Activated CD4-positive, alpha-beta T cell treated with anti-CD3 and anti-CD28 coated beads for 36 hours (primary cell): ENCODE results near the gene CLEC20A. TPM values are rescaled to one million over a fixed set of nuclear protein-coding genes. Genes with fewer than 3 reads are reported as not detected.
A peak's percentile ranks its signal among the peaks of the same experiment; 100 is the strongest.
"Not testable (repeated sequence)": the region's sequence is repeated elsewhere in the genome, so short reads cannot be mapped to it uniquely, and the experiment has no call there.

Source experiments
- ATAC-seq: fragments of 200-7000 bp; cut with Tn5 transposase; one replicate; pipeline ENCODE4 v1.10.0; 2021; ENCODE audit warnings: mild to moderate bottlenecking, moderate library complexity
- CTCF ChIA-PET: fragments of 350-600 bp; sonication (Branson Sonifier 250); formaldehyde crosslinking; loops from one replicate; lab custom pipeline; 2021; ENCODE audit warnings: antibody characterized with exemption; lab: Charles Lee
- POLR2A ChIA-PET: fragments of 350-600 bp; sonication (Branson Sonifier 250); formaldehyde crosslinking; loops from one replicate; lab custom pipeline; 2021; ENCODE audit warnings: antibody characterized with exemption, inconsistent platforms; lab: Charles Lee
- DNase-seq: peaks from one replicate; pipeline ENCODE4 v3.0.0-alpha.2; 2020
- H3K27ac Mint-ChIP-seq: one replicate; pipeline ENCODE4 v1.8.0; 2021; ENCODE audit warnings: mixed read lengths
- H3K27me3 Mint-ChIP-seq: one replicate; pipeline ENCODE4 v1.8.0; 2021; ENCODE audit warnings: mixed read lengths
- H3K36me3 Mint-ChIP-seq: one replicate; pipeline ENCODE4 v1.8.0; 2021; ENCODE audit warnings: low read depth, mixed read lengths
- H3K4me1 Mint-ChIP-seq: one replicate; pipeline ENCODE4 v1.8.0; 2021; ENCODE audit warnings: mixed read lengths
- H3K4me3 Mint-ChIP-seq: one replicate; pipeline ENCODE4 v1.8.0; 2021; ENCODE audit warnings: mild to moderate bottlenecking, moderate library complexity, mixed read lengths
- H3K9me3 Mint-ChIP-seq: one replicate; pipeline ENCODE4 v1.8.0; 2021; ENCODE audit warnings: low read depth, mixed read lengths
- intact Hi-C, 2 experiments: fragments of 100-400 bp; cut with DNase I in 1 of 2; cut with micrococcal nuclease in 1 of 2; formaldehyde crosslinking; loops; one replicate each; pipeline versions ENCODE4 v1.14.2 to v1.15.1; 2022 to 2024; cut with DNase I, micrococcal nuclease
- total RNA-seq, 2 experiments: library from RNA; stranded (reverse); gene quantifications; one replicate each; pipeline ENCODE4 v1.2.3, GENCODE V29; 2021

CLEC20A gene
- total RNA-seq, 2 experiments from 2014 or later: not detected

DNA sequence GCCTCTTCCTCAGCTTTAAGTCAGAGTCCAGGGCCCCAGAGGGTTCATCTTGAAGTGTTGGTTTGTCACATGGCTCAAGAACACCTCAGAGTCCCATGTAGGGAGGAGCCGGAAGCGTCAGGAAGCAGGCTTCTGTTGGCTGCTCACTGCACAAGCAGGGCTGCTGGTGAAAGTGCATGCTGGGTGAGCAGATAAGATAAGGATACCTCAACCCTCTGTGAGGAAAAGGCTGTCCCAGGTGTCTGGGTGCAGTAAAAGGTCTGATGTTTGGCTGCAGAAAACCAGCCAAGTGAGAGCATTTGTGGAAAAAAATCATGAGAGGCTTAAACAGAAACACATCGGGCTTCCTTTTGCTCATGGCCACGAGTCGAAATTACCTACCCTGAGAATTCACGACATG is 9.9 kb upstream of the CLEC20A start:
- ChIA-PET POLR2A (no interaction called here), CTCF (no interaction called here)
- ATAC-seq (no peak), DNase-seq (no peak)
- intact Hi-C loops: no loop called here
- no peaks in the 10 kb centered on the region for H3K9me3 Mint-ChIP-seq
- no peak overlapping the region for H3K4me3 Mint-ChIP-seq
- H3K36me3 Mint-ChIP-seq: no peaks in the 10 kb centered on the region
- H3K27ac Mint-ChIP-seq: no peak overlapping the region
- peaks cover 2% of the 10 kb centered on the region for H3K27me3 Mint-ChIP-seq
- H3K4me1 Mint-ChIP-seq: no peaks in the 10 kb centered on the region

DNA sequence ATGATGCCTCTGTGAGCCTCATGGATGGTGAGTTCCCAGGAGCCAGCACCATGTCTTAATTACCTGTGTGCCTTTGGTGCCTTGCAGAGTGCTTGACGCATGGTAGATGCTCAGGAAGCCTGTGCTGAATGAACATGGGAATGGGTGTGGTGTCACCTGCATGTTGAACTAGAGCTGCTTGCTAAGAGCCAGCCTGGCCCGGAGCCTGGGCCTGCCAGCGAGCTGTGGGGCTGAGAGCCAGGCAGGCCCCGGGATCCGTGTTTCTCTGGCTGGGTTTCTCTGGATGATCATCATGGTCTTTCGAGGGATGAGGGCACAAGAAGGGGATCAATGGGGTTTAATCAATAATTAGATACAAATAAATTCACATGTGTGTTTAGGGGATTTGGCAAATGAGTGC is 9.4 kb upstream of the CLEC20A start:
- H3K27me3 Mint-ChIP-seq: peaks cover 2% of the 10 kb centered on the region
- H3K9me3 Mint-ChIP-seq: no peaks in the 10 kb centered on the region
- intact Hi-C loops: no loop called here
- no peak overlapping the region for H3K27ac Mint-ChIP-seq
- ATAC-seq: no peak
- H3K4me3 Mint-ChIP-seq: no peak overlapping the region
- ChIA-PET POLR2A (no interaction called here), CTCF (interaction anchor here (0.6 to 0.9 kb wide), 2 partner anchors 22 to 79 kb away, joined by 3 read pairs; no protein-coding TSS in a partner anchor)
- H3K4me1 Mint-ChIP-seq: no peaks in the 10 kb centered on the region
- H3K36me3 Mint-ChIP-seq: no peaks in the 10 kb centered on the region
- no peak for DNase-seq

DNA sequence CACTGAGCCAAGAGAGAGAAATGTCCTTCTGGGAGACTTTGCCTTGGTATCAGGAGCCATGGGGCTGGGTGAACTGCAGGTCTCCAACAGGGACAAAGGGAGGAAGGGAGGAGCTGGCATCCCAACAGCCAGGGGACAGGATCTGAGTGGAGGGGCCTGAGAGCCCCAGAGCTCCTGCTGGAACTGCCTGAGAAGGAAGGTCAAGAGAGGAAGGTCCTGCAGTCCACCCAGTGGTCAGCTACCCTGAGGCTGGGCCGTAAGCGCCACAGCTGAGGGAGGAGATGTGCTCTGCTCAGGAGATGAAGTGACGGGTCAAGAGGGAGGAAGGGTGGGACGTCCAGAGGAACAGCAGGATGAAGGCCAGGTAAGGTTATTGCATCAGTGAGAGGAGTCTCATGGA is 7.5 kb upstream of the CLEC20A start:
- no peak overlapping the region for H3K27ac Mint-ChIP-seq
- intact Hi-C loops: loop anchor here in 1 of 2 experiments (5.0 kb wide), 1 partner anchor 137 kb away; no protein-coding TSS in a partner anchor
- ATAC-seq (no peak), DNase-seq (no peak)
- CTCF ChIA-PET: no interaction called here
- no peaks in the 10 kb centered on the region for H3K9me3 Mint-ChIP-seq
- H3K27me3 Mint-ChIP-seq: peaks cover 2% of the 10 kb centered on the region
- H3K4me3 Mint-ChIP-seq: no peak overlapping the region
- POLR2A ChIA-PET: no interaction called here
- no peaks in the 10 kb centered on the region for H3K4me1 Mint-ChIP-seq
- H3K36me3 Mint-ChIP-seq: no peaks in the 10 kb centered on the region

DNA sequence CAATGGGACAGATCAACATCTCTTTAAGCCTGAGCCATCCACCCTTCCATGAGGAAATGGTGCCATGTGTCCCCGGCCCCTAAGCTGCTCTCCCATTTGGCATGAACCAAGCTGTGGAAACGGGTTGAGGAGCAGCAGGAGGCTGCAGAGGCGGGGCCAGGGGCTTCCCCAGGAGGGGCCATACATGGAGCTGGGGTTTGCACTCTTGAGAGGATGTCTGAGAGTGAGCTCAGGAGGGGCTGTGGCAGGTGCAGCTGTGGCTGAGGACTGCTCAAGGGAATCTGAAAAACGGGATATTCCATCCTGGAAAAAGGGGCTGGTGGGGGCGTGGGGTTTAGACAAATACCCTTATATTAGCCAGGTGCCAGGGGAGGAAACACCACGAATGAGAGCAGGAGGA is 7.1 kb upstream of the CLEC20A start:
- no peaks in the 10 kb centered on the region for H3K9me3 Mint-ChIP-seq
- DNase-seq (no peak), ATAC-seq (no peak)
- peaks cover 2% of the 10 kb centered on the region for H3K27me3 Mint-ChIP-seq
- ChIA-PET CTCF (interaction anchor here (1.1 kb wide), 1 partner anchor 192 kb away, joined by 3 read pairs; no protein-coding TSS in a partner anchor), POLR2A (no interaction called here)
- H3K36me3 Mint-ChIP-seq: no peaks in the 10 kb centered on the region
- H3K4me1 Mint-ChIP-seq: no peaks in the 10 kb centered on the region
- H3K27ac Mint-ChIP-seq: no peak overlapping the region
- intact Hi-C loops: loop anchor here in 1 of 2 experiments (5.0 kb wide), 1 partner anchor 137 kb away; no protein-coding TSS in a partner anchor
- no peak overlapping the region for H3K4me3 Mint-ChIP-seq

DNA sequence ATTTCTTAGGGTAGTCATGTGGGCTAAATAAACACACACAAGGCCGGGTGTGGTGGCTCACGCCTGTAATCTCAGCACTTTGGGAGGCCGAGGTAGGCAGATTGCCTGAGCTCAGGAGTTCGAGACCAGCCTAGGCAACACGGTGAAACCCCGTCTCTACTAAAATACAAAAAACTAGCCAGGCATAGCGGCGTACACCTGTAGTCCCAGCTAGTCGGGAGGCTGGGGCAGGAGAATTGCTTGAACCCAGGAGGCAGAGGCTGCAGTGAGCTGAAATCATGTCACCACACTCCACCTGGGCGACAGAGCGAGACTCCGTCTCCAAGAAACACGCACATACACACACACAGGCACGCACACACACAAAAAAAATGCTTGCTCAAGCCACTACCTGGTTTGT is 6.6 kb upstream of the CLEC20A start:
- DNase-seq, H3K4me1 Mint-ChIP-seq, H3K9me3 Mint-ChIP-seq, ATAC-seq, H3K4me3 Mint-ChIP-seq, H3K36me3 Mint-ChIP-seq, H3K27ac Mint-ChIP-seq, H3K27me3 Mint-ChIP-seq, POLR2A ChIA-PET: not testable (repeated sequence)
- CTCF ChIA-PET: interaction anchor here (1.1 kb wide), 1 partner anchor 191 kb away, joined by 3 read pairs; no protein-coding TSS in a partner anchor
- intact Hi-C loops: loop anchor here in 1 of 2 experiments (5.0 kb wide), 1 partner anchor 136 kb away; no protein-coding TSS in a partner anchor

DNA sequence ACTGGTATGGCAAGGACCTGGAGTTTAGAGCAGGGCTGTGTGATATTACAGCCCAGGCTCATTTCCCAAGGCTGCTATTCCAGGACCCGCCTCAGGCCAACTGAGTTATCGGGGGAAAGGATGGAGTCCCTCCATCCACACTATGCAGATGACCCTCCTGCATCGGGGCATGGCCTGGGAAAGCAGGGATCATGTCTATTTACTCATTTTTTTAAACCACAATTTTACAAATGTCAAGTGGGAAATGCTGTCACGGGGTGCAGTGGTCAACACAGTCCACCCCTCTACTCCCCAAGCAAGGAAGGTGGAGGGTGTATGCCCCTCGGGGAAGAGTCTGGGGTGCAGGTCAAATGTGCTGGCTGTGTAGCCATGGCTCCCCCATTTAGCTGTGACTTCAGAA is 6.1 kb upstream of the CLEC20A start:
- Mint-ChIP-seq H3K4me3 (no peak overlapping the region), H3K4me1 (no peaks in the 10 kb centered on the region), H3K36me3 (no peaks in the 10 kb centered on the region), H3K27ac (no peak overlapping the region), H3K27me3 (peaks cover 2% of the 10 kb centered on the region), H3K9me3 (no peaks in the 10 kb centered on the region)
- ChIA-PET CTCF (interaction anchor here (0.9 to 1.4 kb wide), 3 partner anchors 8 to 191 kb away, joined by 3 to 4 read pairs (median 3); no protein-coding TSS in a partner anchor), POLR2A (no interaction called here)
- DNase-seq (no peak), ATAC-seq (no peak)
- intact Hi-C loops: loop anchor here in 1 of 2 experiments (5.0 kb wide), 1 partner anchor 136 kb away; no protein-coding TSS in a partner anchor

DNA sequence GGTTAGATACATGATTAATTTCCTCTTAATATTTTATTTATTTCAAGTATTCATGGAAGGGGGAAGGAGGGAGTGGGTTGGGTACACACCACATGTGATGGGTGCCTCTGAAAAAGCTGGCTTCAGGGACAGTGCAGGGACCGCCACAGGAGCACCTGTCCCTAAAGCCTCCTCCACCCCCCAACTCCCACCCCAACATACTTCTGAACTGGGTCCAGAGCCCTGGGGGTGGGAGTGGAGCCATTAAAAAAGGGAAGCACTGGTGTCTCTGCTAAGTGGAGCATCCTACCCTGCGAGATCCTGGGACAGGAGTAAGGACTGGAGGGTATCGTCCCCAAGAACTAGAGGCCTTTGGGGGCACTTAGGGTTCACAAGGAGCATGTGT is 5.6 kb upstream of the CLEC20A start:
- intact Hi-C loops: loop anchor here in 1 of 2 experiments (5.0 kb wide), 1 partner anchor 135 kb away; no protein-coding TSS in a partner anchor

DNA sequence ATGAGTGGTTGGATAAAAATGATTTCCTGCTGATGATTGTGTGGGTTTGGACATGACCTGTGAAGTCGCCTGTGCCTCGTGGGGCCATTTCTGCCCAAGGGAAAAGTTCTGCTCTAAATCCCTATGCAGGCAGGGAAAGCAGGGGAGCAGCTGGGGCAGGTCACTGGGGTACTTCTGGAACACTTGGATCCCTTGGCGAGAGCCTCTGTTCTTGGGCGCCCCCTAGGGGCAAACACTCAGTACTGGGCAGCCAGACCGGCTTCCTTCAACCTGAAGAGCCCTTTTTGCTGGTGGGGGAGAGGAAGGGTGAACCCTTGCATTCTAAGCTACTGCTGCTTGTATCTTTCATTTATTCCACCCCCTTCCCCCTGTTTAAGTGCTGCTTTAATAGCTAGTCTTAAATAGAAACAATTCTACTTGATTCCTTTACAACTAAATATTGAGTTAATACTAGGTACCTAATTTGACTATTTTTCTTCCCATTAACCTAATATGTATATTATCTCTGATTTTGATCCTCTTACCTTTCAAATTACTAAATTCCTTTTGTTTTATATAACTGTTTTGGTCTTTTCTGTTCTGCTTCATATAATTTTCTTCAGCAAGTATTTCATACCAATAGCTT is 5.1 kb upstream of the CLEC20A start:
- intact Hi-C loops: loop anchor here (2.0 to 5.0 kb wide), 2 partner anchors 135 to 191 kb away; no protein-coding TSS in a partner anchor
- ChIA-PET POLR2A (interaction anchor here (0.6 kb wide), 1 partner anchor 747 kb away, joined by 5 read pairs; no protein-coding TSS in a partner anchor), CTCF (interaction anchor here (0.6 to 3.2 kb wide), 14 partner anchors 10 to 1426 kb away, joined by 3 to 20 read pairs (median 4); no protein-coding TSS in a partner anchor)
- no peaks in the 10 kb centered on the region for H3K4me1 Mint-ChIP-seq
- ATAC-seq (peak; percentile 75), DNase-seq (peak; percentile 80)
- H3K9me3 Mint-ChIP-seq: no peaks in the 10 kb centered on the region
- H3K27me3 Mint-ChIP-seq: peaks cover 2% of the 10 kb centered on the region
- no peak overlapping the region for H3K27ac Mint-ChIP-seq
- no peak overlapping the region for H3K4me3 Mint-ChIP-seq
- no peaks in the 10 kb centered on the region for H3K36me3 Mint-ChIP-seq

More for the DNA sequence above, 5.6 kb upstream of the CLEC20A start:
- no peak for ATAC-seq
- no peak for DNase-seq
- H3K4me3 Mint-ChIP-seq: no peak overlapping the region
- no peak overlapping the region for H3K27ac Mint-ChIP-seq
- no peaks in the 10 kb centered on the region for H3K36me3 Mint-ChIP-seq
- ChIA-PET POLR2A (no interaction called here), CTCF (interaction anchor here (0.6 to 3.2 kb wide), 12 partner anchors 9 to 1226 kb away, joined by 3 to 20 read pairs (median 4); no protein-coding TSS in a partner anchor)
- H3K4me1 Mint-ChIP-seq: no peaks in the 10 kb centered on the region
- peaks cover 2% of the 10 kb centered on the region for H3K27me3 Mint-ChIP-seq
- H3K9me3 Mint-ChIP-seq: no peaks in the 10 kb centered on the region

DNA sequence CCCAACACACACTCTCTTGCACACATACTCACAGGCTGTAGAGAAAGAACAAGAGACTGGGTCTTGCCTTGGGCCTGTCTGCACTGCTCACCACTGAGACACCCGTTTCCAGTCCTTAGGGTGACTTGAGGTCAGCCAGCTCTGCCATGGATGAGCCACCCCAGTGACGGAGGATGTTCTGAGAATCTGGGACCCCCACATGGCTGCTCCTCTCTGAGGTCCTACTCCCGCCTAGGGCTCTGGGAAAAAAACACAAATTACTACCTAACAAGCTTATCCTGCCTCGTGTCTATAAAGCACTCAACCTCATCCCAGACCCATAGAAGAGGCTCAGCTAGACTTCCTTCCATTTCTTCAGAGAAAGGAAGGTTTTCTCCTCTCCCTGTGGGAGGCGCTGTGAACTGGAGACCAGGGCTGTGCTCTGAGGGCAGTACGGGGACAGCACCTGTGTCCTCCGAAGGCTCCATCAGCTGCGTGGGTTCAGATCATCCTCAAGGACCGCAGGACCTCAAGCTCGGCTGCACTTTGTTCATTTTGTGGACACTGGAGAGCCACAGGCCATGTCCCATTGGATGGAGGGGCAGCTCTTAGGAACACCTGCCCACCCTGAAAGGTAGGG is 4.3 kb upstream of the CLEC20A start:
- CTCF ChIA-PET: interaction anchor here (0.6 to 3.2 kb wide), 11 partner anchors 8 to 1425 kb away, joined by 3 to 20 read pairs (median 3); no protein-coding TSS in a partner anchor
- DNase-seq (no peak), ATAC-seq (no peak)
- H3K27me3 Mint-ChIP-seq: peaks cover 2% of the 10 kb centered on the region
- intact Hi-C loops: loop anchor here (2.0 to 5.0 kb wide), 2 partner anchors 134 to 190 kb away; no protein-coding TSS in a partner anchor
- H3K36me3 Mint-ChIP-seq: no peaks in the 10 kb centered on the region
- H3K9me3 Mint-ChIP-seq: no peaks in the 10 kb centered on the region
- H3K27ac Mint-ChIP-seq: no peak overlapping the region
- no peaks in the 10 kb centered on the region for H3K4me1 Mint-ChIP-seq
- POLR2A ChIA-PET: interaction anchor here (0.6 kb wide), 1 partner anchor 747 kb away, joined by 5 read pairs; no protein-coding TSS in a partner anchor
- no peak overlapping the region for H3K4me3 Mint-ChIP-seq

DNA sequence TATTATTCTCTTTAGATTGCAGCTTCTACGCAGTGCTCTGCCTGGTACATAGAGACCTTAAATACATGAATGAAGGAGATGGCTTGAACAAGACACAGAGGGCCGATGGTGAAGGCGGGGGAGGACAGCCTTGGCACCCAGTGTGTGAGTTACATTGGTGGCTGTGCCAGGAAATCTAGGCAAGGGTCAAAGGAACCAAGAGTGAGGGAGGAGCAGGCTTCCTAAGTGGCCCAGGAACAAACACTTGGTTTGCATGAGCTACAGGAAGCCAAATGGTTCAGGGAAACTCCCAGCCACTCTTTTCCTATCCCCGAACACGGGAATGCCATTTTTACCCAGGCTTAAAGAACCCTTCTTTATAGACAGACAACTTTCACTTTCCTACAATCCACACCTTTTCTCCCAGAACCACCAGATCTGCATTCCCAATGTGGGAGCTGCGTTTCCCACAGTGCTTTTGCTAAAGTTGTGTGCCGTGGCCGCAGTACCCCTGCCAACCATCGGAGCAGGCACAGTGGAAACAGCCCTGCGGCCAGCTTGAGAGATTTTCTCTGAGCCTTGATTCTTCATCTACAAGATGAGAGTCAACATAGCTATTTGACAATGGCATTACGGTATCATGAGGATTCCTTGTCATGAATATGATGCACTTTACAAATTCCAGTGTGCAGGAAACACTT is 3.5 kb upstream of the CLEC20A start:
- ChIA-PET POLR2A (no interaction called here), CTCF (interaction anchor here (0.7 to 3.2 kb wide), 6 partner anchors 7 to 200 kb away, joined by 3 to 20 read pairs (median 4); no protein-coding TSS in a partner anchor)
- H3K4me3 Mint-ChIP-seq: no peak overlapping the region
- H3K27ac Mint-ChIP-seq: no peak overlapping the region
- H3K4me1 Mint-ChIP-seq: no peaks in the 10 kb centered on the region
- peaks cover 2% of the 10 kb centered on the region for H3K27me3 Mint-ChIP-seq
- ATAC-seq: no peak
- H3K9me3 Mint-ChIP-seq: no peaks in the 10 kb centered on the region
- DNase-seq: no peak
- intact Hi-C loops: loop anchor here (2.0 to 5.0 kb wide), 2 partner anchors 133 to 189 kb away; no protein-coding TSS in a partner anchor
- H3K36me3 Mint-ChIP-seq: no peaks in the 10 kb centered on the region
